ENCODE results near the gene TAOK3. TPM values are rescaled to one million over a fixed set of nuclear protein-coding genes. Genes with fewer than 3 reads are reported as not detected.

TAOK3 gene
- total and polyA plus RNA-seq, 10 of the 15 experiments (the other 5 are each of a cell fraction or from before 2014, with no cell fraction given) = 41.3 to 131 (median 57.8) TPM

DNA sequence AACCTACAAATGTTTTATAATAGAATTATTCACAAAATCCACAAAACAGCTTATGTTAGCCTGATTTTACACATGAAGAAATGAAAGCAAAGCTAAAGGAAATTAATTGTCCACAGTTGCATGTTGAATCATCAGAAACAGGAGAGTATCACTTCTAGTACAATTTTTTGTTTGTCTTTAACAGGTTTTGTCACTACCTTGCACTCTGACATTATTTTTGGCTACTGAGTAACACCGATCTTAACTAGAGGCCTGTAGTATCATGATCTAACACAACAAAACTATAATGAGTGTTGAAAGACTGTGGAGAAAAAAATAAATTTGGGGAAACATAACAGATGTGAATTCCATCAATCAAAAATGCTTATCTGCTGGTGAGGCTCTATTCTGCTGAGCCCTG is 60.1 kb downstream of the TAOK3 start (continued):
- TF ChIP-seq, protein P1, sequence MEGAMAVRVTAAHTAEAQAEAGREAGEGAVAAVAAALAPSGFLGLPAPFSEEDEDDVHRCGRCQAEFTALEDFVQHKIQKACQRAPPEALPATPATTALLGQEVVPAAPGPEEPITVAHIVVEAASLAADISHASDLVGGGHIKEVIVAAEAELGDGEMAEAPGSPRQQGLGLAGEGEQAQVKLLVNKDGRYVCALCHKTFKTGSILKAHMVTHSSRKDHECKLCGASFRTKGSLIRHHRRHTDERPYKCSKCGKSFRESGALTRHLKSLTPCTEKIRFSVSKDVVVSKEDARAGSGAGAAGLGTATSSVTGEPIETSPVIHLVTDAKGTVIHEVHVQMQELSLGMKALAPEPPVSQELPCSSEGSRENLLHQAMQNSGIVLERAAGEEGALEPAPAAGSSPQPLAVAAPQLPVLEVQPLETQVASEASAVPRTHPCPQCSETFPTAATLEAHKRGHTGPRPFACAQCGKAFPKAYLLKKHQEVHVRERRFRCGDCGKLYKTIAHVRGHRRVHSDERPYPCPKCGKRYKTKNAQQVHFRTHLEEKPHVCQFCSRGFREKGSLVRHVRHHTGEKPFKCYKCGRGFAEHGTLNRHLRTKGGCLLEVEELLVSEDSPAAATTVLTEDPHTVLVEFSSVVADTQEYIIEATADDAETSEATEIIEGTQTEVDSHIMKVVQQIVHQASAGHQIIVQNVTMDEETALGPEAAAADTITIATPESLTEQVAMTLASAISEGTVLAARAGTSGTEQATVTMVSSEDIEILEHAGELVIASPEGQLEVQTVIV (IDR thresholded peaks at IDR 0.05; ENCODE audit: borderline replicate concordance, partially characterized antibody) = no peak
- TF ChIP-seq CHD4 (IDR thresholded peaks at IDR 0.05) (no peak), SMARCA5 (IDR thresholded peaks at IDR 0.05) (peak; percentile 57; the same call in 1 of the 2 replicates), BRCA1 (IDR thresholded peaks at IDR 0.05; ENCODE audit: low read depth, low read length) (no peak), IKZF1 (conservative IDR thresholded peaks at IDR 0.05) (0 out of 2 replicates have a peak, but pooled peaks have one; percentile 14), MXI1 (IDR thresholded peaks at IDR 0.05; ENCODE audit: low read depth, low read length) (no peak), BHLHE40 (IDR thresholded peaks at IDR 0.05; ENCODE audit: borderline replicate concordance in 1 of 2, low read depth in 2 of 2, low read length in 1 of 2) (no peak), SUPT20H (IDR thresholded peaks at IDR 0.05; ENCODE audit: borderline replicate concordance, control insufficient read depth, low read depth, low read length) (no peak), YBX1 (IDR thresholded peaks at IDR 0.05) (no peak), BCL11A (IDR thresholded peaks at IDR 0.05; ENCODE audit: low read depth, low read length) (peak; percentile 72), ZZZ3 (IDR thresholded peaks at IDR 0.05; ENCODE audit: control insufficient read depth, insufficient read length, low read depth) (no peak), KAT2A (conservative IDR thresholded peaks at IDR 0.05; ENCODE audit: control insufficient read depth, low read depth, low read length) (no peak), WRNIP1 (IDR thresholded peaks at IDR 0.05; ENCODE audit: borderline replicate concordance, low read depth, low read length) (no peak), BACH1 (IDR thresholded peaks at IDR 0.05; ENCODE audit: borderline replicate concordance) (peak; percentile 45; the same call in 1 of the 2 replicates), ATF7 (IDR thresholded peaks at IDR 0.05; ENCODE audit: low read depth) (peak; percentile 79), HCFC1 (IDR thresholded peaks at IDR 0.05; ENCODE audit: low read length) (no peak), HDGF (IDR thresholded peaks at IDR 0.05) (no peak), MEF2B (IDR thresholded peaks at IDR 0.05; ENCODE audit: partially characterized antibody, poor library complexity, severe bottlenecking) (peak; percentile 77), EED (IDR thresholded peaks at IDR 0.05; ENCODE audit: low read depth) (no peak)
- TF ChIP-seq, protein P2, sequence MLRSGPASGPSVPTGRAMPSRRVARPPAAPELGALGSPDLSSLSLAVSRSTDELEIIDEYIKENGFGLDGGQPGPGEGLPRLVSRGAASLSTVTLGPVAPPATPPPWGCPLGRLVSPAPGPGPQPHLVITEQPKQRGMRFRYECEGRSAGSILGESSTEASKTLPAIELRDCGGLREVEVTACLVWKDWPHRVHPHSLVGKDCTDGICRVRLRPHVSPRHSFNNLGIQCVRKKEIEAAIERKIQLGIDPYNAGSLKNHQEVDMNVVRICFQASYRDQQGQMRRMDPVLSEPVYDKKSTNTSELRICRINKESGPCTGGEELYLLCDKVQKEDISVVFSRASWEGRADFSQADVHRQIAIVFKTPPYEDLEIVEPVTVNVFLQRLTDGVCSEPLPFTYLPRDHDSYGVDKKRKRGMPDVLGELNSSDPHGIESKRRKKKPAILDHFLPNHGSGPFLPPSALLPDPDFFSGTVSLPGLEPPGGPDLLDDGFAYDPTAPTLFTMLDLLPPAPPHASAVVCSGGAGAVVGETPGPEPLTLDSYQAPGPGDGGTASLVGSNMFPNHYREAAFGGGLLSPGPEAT (IDR thresholded peaks at IDR 0.05; ENCODE audit: low read depth) = peak; percentile 42; the same call in 1 of the 2 replicates
- TF ChIP-seq, protein P3, sequence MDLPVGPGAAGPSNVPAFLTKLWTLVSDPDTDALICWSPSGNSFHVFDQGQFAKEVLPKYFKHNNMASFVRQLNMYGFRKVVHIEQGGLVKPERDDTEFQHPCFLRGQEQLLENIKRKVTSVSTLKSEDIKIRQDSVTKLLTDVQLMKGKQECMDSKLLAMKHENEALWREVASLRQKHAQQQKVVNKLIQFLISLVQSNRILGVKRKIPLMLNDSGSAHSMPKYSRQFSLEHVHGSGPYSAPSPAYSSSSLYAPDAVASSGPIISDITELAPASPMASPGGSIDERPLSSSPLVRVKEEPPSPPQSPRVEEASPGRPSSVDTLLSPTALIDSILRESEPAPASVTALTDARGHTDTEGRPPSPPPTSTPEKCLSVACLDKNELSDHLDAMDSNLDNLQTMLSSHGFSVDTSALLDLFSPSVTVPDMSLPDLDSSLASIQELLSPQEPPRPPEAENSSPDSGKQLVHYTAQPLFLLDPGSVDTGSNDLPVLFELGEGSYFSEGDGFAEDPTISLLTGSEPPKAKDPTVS (IDR thresholded peaks at IDR 0.05; ENCODE audit: low read depth, low read length) = no peak
- TF ChIP-seq, protein P4, sequence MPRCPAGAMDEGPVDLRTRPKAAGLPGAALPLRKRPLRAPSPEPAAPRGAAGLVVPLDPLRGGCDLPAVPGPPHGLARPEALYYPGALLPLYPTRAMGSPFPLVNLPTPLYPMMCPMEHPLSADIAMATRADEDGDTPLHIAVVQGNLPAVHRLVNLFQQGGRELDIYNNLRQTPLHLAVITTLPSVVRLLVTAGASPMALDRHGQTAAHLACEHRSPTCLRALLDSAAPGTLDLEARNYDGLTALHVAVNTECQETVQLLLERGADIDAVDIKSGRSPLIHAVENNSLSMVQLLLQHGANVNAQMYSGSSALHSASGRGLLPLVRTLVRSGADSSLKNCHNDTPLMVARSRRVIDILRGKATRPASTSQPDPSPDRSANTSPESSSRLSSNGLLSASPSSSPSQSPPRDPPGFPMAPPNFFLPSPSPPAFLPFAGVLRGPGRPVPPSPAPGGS (IDR thresholded peaks at IDR 0.05; ENCODE audit: borderline replicate concordance, insufficient read depth, low read depth, low read length, poor library complexity, severe bottlenecking) = no peak
- TF ChIP-seq, protein P5, sequence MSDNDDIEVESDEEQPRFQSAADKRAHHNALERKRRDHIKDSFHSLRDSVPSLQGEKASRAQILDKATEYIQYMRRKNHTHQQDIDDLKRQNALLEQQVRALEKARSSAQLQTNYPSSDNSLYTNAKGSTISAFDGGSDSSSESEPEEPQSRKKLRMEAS (IDR thresholded peaks at IDR 0.05; ENCODE audit: low read depth, low read length) = no peak
- TF ChIP-seq, protein P6, sequence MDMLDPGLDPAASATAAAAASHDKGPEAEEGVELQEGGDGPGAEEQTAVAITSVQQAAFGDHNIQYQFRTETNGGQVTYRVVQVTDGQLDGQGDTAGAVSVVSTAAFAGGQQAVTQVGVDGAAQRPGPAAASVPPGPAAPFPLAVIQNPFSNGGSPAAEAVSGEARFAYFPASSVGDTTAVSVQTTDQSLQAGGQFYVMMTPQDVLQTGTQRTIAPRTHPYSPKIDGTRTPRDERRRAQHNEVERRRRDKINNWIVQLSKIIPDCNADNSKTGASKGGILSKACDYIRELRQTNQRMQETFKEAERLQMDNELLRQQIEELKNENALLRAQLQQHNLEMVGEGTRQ (IDR thresholded peaks at IDR 0.05; ENCODE audit: borderline replicate concordance, low read depth, low read length) = no peak
